OCI-LY3 (cell line): ENCODE data around the gene TMPO.

ENCODE experiments used
- H2AFZ ChIP-seq: fragments of 200-600, 300-600 bp; shearing (Covaris generic); 2 replicates; pipeline ENCODE4 v1.6.0; 2014; ENCODE audit warnings: antibody characterized with exemption, low read depth, low read length
- H3K27ac ChIP-seq: fragments of 200-600, 300-600 bp; sonication (generic); 2 replicates; pipeline ENCODE4 v1.5.1; 2014; ENCODE audit warnings: mild to moderate bottlenecking, low read length, moderate library complexity, mixed read lengths
- H3K27me3 ChIP-seq: fragments of 200-600, 300-600 bp; sonication (generic); 2 replicates; pipeline ENCODE4 v1.6.1; 2014; ENCODE audit warnings: low read depth, low read length, mixed read lengths
- H3K36me3 ChIP-seq: fragments of 200-600, 300-600 bp; sonication (generic); replicated peaks from 2 replicates; pipeline ENCODE3; 2014; ENCODE audit warnings: low read depth, low read length, mixed read lengths
- H3K4me1 ChIP-seq: fragments of 300-600, 200-600 bp; sonication (generic); 2 replicates; pipeline ENCODE4 v1.6.1; 2014; ENCODE audit warnings: low read length, mixed read lengths
- H3K4me2 ChIP-seq: fragments of 200-600, 300-600 bp; sonication (generic); 2 replicates; pipeline ENCODE4 v1.6.1; 2014; ENCODE audit warnings: low read length, mixed read lengths
- H3K4me3 ChIP-seq: fragments of 300-600, 200-600 bp; sonication (generic); 2 replicates; pipeline ENCODE4 v1.5.1; 2014; ENCODE audit warnings: antibody characterized with exemption, mild to moderate bottlenecking, low read length, moderate library complexity
- H3K79me2 ChIP-seq: fragments of 300-600, 200-600 bp; shearing (Covaris generic); 2 replicates; pipeline ENCODE4 v1.6.1; 2014; ENCODE audit warnings: mild to moderate bottlenecking, low read length, mixed read lengths
- H3K9ac ChIP-seq: fragments of 300-600, 200-600 bp; shearing (Covaris generic); 2 replicates; pipeline ENCODE4 v1.6.0; 2014; ENCODE audit warnings: mild to moderate bottlenecking, low read length, moderate library complexity
- H3K9me3 ChIP-seq: fragments of 200-600, 300-600 bp; shearing (Covaris generic); 2 replicates; pipeline ENCODE4 v1.6.1; 2014; ENCODE audit warnings: low read length, mixed read lengths; ENCODE audit not compliant: insufficient read depth
- H4K20me1 ChIP-seq: fragments of 200-600, 300-600 bp; sonication (generic); 2 replicates; pipeline ENCODE4 v1.6.1; 2016; ENCODE audit warnings: low read length, mixed read lengths; ENCODE audit not compliant: insufficient read depth
- CTCF ChIP-seq: fragments of 200-600, 300-600 bp; sonication (generic); IDR thresholded peaks from 2 replicates; pipeline ENCODE4 v1.5.1; 2014; ENCODE audit warnings: antibody characterized with exemption, low read length, low read depth
- EZH2phosphoT487 ChIP-seq: fragments of 200-600 bp; shearing (Covaris generic); IDR thresholded peaks from 2 replicates; pipeline ENCODE4 v1.6.1; 2018; ENCODE audit warnings: antibody characterized with exemption, mixed run types, low read depth

The TMPO gene

GRCh38 chr12:98513379-98514322 is 1.7 kb upstream of the TMPO start:
- H3K27ac ChIP-seq: peak overlapping the region; percentile 99
- H3K4me1 ChIP-seq: peaks cover 21% of the 10 kb centered on the region
- H3K4me2 ChIP-seq: peak overlapping the region; percentile 90
- H4K20me1 ChIP-seq: peaks cover 11% of the 10 kb centered on the region
- no peaks in the 10 kb centered on the region for H3K27me3 ChIP-seq
- H3K36me3 ChIP-seq: peaks cover 24% of the 10 kb centered on the region
- no peak overlapping the region for H2AFZ ChIP-seq
- peak overlapping the region; percentile 98 for H3K4me3 ChIP-seq
- peaks cover 56% of the 10 kb centered on the region for H3K79me2 ChIP-seq
- no peak for TF ChIP-seq EZH2phosphoT487
- TF ChIP-seq CTCF: no peak
- H3K9ac ChIP-seq: peak overlapping the region; percentile 100
- no peaks in the 10 kb centered on the region for H3K9me3 ChIP-seq

- peaks cover 69% of the 10 kb centered on the region for H3K79me2 ChIP-seq
- H3K4me3 ChIP-seq: peak overlapping the region; percentile 98
- no peak overlapping the region for H2AFZ ChIP-seq
- TF ChIP-seq CTCF (no peak), EZH2phosphoT487 (no peak)
- H3K27ac ChIP-seq: peak overlapping the region; percentile 99
- peaks cover 30% of the 10 kb centered on the region for H3K36me3 ChIP-seq
- H3K4me1 ChIP-seq: peaks cover 31% of the 10 kb centered on the region
- H3K27me3 ChIP-seq: no peaks in the 10 kb centered on the region
- H4K20me1 ChIP-seq: peaks cover 23% of the 10 kb centered on the region
- H3K9ac ChIP-seq: peak overlapping the region; percentile 100
- H3K9me3 ChIP-seq: no peaks in the 10 kb centered on the region
- peak overlapping the region; percentile 90 for H3K4me2 ChIP-seq
Measured at GRCh38 chr12:98514982-98515286, 456 bp upstream of the TMPO start.

DNA sequence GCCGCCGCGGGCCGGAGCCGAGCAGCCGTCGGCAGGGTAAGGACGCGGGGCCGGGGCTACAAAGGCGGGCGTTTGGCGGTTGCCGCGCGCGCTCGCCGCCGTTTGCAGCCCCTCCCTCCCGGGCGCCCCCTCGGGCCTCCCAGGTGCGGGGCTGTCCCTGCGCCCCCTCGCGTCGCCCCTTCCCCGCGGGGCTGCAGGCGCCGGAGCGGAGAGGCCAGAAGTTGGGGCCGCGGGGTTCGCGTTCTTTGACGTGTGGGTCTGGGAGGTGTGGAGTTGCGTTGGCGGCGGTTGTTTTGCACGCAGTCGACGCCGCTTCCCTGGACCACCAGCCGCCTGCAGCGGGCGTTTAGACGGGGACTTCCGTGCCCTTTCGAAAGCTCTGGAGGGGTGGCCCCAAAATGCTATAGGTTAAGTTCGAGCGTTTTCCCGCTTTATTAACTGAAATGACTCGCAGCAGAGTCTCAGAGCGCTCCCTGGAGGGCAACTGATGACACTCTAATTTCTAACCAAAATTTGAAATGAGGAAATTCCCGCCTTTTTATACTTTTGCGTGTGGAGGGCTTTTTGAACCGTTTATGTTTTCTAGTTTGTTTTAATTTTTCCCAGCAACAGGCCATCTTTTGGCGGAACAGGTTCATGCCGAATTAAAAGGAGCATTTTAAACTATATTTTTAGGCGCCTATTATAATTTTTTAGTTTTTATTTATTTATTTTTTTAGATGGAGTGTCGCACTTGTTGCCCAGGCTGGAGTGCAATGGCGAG is 902 bp downstream of the TMPO start:
- H3K36me3 ChIP-seq: peaks cover 31% of the 10 kb centered on the region
- peaks cover 38% of the 10 kb centered on the region for H3K4me1 ChIP-seq

More for the DNA sequence above, 902 bp downstream of the TMPO start:
- Histone ChIP-seq H3K9me3 (no peaks in the 10 kb centered on the region), H4K20me1 (peaks cover 36% of the 10 kb centered on the region), H3K9ac (peak overlapping the region; percentile 100), H3K4me2 (peak overlapping the region; percentile 86), H3K4me3 (peak overlapping the region; percentile 98), H3K79me2 (peaks cover 82% of the 10 kb centered on the region), H3K27ac (peak overlapping the region; percentile 99), H3K27me3 (no peaks in the 10 kb centered on the region), H2AFZ (no peak overlapping the region)
- TF ChIP-seq CTCF (peak; percentile 69), EZH2phosphoT487 (no peak)
